Measurements from ENCODE around the gene DISC1.

DISC1 gene

GRCh38 chr1:231842441-231842840 is 215.9 kb downstream of the DISC1 start:
- no peak for DNase-seq (ENCODE audit: extremely low read depth in 1 of 2, low read depth in 1 of 2)

GRCh38 chr1:231844986-231845502 is 218.5 kb downstream of the DISC1 start:
- no peak for DNase-seq (ENCODE audit: extremely low read depth in 1 of 2, low read depth in 1 of 2)

DNA sequence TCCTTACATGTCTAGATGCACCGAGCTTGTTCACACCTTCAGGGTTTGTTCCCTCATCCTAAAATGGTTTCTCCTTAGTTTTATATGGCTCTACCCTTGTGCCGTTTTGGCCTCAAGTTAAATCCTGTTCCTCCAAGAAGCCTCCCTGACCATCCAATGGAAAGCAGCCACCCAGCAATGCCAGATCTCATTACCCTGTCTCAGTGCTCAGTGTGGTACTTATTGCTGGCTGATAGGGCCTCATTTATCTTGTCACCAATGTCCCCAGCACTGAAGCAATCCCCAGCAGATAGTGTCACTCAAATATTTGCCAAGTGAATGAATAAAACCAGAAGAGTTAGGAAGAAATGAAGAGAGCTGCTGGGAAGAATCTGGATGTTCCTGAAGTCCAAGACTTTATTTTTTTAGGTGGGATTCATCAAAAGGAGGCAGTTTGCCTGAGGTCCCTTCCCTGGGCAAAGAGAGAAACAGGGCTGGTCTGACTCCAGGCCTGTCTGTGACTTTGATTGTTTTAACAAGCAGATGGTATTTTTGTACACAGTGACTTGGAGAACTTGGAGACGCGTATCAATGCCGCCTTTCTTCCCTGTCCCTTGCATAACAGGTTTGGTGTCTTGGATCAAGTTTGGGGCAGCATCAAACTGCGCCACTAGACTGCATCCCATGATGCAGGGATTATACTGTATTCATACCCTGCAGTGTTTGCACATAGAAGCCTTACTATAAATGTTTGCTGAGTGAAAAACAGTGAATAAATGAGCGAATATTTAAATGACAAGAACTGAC is 221.2 kb downstream of the DISC1 start:
- no peak for DNase-seq (ENCODE audit: extremely low read depth in 1 of 2, low read depth in 1 of 2)

DNA sequence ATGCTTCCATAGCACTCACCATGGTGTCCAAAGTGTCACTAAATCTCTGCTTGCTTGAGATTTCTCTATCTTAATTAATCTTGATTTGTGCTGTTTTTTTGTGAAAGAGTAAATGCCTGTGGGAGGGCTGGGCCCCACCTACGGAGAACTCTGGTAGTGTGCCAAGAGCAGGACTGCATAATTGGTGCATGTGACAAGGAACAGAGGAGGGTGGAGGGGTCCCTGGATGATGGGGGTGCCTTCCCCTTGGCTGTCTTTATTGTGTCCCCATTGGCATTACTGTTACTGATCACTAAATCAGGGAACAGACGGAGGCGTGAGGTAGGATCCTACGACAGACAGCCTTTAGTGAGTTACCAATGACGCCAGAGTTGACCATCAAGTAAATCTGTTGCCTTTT is 223.4 kb downstream of the DISC1 start:
- no peak for DNase-seq (ENCODE audit: extremely low read depth in 1 of 2, low read depth in 1 of 2)

DNA sequence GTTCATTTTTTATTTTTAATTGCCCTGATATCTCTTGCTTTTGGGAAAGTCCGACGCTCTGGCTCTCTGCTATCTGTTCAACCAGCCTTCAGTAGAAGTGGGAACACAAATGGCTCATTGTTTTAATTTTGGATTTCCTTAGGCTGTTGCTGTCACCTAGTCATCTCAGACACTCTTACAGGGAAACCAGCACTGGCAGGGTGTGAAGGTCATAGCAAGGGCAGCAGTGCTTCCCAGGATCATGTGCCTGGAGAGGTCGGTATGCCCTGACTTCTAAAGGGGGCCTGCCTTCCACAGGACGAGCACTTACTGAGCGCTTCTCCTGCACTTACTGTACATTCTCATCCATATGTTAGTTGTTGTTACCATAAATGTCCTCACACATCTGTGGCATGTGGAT is 224.2 kb downstream of the DISC1 start:
- DNase-seq (ENCODE audit: extremely low read depth in 1 of 2, low read depth in 1 of 2), result no peak

DNA sequence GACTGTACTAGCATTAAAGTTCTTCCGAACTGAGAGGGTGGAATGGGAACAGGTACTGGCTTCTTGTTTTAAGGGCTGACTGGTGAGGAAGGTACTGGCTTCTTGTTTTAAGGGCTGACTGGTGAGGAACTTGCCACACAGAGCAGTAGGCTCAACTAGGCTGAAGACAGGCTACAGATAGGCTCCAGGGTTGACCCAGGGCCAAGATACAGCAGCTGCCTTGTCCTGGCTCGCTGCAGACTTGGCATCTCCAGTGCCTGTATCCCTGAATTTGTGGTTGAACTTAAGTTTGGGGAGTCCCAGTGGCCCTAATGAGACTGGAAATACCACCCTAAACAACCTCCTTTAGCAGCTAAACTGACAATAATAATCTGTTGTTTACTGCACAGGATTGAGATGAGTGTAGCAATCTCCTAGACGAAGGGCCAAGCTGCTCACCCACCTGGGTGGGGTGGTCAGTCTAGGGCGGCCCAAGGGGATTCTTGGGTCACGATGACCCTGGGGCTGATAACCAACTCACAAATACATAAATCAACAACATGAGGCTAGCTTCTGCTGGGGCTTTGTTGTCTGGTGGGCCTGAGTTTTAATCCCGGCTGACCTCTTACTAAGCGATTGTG is 227.1 kb downstream of the DISC1 start:
- DNase-seq (ENCODE audit: extremely low read depth in 1 of 2, low read depth in 1 of 2), result no peak

GRCh38 chr1:231855361-231855760 is 228.8 kb downstream of the DISC1 start:
- no peak for DNase-seq (ENCODE audit: extremely low read depth in 1 of 2, low read depth in 1 of 2)

DNA sequence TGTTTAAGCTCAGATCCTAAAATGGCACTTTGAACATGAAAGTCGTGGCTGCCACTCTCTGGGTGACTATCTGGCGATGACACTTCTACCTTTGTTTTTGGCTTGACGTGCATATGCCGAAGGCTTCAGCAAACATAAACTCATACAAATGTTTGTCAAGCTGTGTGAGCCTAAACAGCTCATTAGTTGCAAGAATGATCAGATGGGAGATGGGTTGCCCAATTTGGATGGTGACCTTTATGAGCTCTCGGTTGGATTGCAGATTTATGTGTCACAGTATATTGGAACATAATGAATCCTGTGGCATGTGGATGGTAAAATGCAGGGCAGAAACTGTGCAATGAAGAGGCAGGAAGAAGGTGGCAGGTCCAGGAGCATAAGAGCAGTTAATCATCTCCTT is 229.3 kb downstream of the DISC1 start:
- DNase-seq (ENCODE audit: extremely low read depth in 1 of 2, low read depth in 1 of 2), result no peak

- DNase-seq (ENCODE audit: extremely low read depth in 1 of 2, low read depth in 1 of 2), result no peak
These were observed 229.8 kb downstream of the DISC1 start for GRCh38 chr1:231856426-231856825.

DNA sequence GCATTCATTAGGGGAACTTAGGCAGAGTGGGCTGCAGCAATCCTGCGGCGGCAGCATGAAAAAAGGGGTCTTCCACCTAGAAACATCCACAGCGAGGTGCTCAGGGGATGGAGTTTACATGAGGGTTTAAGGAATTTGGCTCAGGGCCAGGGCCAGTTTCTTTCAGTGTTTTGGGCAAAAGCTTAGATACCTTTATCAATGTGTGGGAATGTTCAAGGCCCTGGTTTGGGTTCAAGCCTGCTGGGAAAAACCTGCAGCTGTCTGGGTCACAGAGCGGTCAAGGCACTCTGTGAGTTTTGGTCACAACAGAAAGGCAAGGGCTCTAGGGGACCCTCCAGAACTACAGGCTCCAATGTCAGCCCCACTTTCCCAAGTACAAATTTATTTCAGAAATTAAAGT is 230.3 kb downstream of the DISC1 start:
- DNase-seq (ENCODE audit: extremely low read depth in 1 of 2, low read depth in 1 of 2), result no peak

GRCh38 chr1:231857609-231858135 is 231.1 kb downstream of the DISC1 start:
- DNase-seq (ENCODE audit: extremely low read depth in 1 of 2, low read depth in 1 of 2), result no peak

GRCh38 chr1:231860221-231861088 is 233.9 kb downstream of the DISC1 start:
- no peak for DNase-seq (ENCODE audit: extremely low read depth in 1 of 2, low read depth in 1 of 2)

DNA sequence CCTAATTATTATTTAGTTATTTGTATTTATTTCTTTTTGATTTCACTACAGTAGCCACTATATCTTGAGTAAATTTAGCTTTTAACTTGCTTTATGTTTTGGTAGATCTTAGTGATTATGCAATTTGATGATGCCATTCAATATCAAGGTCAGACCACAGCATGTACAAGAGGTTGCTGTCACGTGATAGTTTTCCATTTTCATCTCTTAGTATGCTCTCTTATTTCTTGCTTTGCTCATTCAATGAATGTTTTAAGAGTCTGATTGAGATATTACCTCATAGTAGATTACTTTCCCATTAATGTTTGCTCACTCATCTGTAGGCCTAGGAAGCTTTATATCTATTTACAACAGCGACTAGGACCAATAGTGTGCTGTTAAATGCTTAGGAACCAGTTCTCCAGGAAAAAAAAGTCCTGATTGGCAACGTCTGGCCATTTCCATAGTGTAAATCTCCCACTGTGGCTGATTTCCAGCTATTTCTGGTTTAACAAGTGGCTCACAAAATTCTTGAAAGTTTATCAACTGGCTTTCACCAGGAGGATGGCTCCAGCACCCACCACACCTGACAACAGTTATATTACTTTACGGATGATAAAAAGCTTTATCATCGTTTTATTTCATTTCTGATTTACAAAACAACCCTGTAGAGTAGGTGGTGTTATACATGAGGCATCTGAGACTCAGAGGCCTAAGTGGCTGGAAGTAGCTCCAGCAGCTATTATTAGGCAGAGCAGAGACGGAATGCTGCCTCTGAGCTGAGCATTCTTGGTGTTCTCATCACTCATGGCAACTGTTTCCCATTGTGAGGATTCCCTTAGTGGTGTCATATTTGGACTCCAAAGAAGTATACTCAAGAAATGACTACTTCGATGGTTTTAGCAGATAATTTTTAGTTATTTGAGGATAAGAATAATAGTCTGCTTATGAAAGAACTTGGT is 235.2 kb downstream of the DISC1 start:
- no peak for DNase-seq (ENCODE audit: extremely low read depth in 1 of 2, low read depth in 1 of 2)

DNA sequence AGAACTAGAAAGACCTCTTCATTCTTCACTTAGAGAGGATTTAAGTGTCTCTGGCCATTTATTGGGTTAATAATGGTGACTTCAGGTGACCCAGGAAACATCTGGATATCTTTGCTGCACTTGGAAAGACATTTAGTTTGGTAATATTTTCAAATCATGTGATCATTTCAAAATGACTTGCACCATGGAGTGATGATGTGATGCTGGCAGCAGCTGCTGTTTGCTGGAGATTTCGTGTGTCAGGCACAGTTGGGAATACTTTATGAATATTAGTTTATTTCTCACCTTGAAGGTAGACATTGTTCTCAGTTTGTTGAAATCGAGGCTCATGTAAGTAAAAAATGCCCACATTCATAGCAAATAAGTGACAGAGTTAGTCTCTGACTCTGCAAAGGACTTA is 236.0 kb downstream of the DISC1 start:
- DNase-seq (ENCODE audit: extremely low read depth in 1 of 2, low read depth in 1 of 2), result no peak

DNA sequence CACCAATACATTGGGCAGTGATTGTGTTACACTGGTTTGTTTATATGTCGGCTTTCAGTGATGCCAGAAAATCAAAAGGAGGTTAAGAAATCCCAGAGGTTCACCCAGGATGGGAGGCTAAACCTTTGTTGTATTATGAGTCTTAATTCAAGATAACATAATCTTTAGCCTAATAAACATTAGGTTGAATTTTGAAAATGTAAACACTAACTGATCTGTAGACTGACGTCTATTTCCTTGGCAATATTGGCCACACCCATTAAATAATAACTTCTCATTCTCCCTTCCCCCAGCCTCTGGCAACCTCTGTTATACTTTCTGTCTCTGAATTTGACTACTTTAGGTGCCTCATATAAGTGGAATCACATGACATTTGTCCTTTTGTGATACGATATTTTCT is 238.7 kb downstream of the DISC1 start:
- no peak for DNase-seq (ENCODE audit: extremely low read depth in 1 of 2, low read depth in 1 of 2)

GRCh38 chr1:231866392-231867331 is 240.1 kb downstream of the DISC1 start:
- peak; percentile 14 to 33 for DNase-seq (ENCODE audit: extremely low read depth in 1 of 2, low read depth in 1 of 2)

DNA sequence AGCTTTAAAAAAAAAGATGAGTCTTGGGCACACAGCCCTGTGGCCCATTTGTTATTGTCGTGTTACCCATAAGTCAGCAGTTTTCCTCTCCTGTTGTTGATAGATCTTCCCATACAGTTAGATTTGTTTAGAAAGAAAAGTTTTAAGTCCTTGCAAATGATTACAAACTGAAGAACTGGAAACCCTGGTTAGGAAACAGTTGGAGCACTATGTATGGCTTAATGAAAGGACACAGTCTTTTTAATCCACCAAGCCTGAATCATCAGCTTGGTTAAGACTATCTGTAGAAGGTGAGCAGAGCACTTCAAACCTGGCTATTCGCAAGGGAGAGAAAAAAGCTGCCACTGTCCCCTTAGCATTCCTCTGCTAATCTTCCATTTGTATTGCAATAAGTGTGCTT is 241.0 kb downstream of the DISC1 start:
- DNase-seq (ENCODE audit: extremely low read depth in 1 of 2, low read depth in 1 of 2), result no peak

GRCh38 chr1:231869364-231869763 is 242.8 kb downstream of the DISC1 start:
- DNase-seq (ENCODE audit: extremely low read depth in 1 of 2, low read depth in 1 of 2), result no peak

- no peak for DNase-seq (ENCODE audit: extremely low read depth in 1 of 2, low read depth in 1 of 2)
These were observed 244.9 kb downstream of the DISC1 start for GRCh38 chr1:231871471-231871870.

Measured in activated CD8-positive, alpha-beta memory T cell treated with anti-CD3 and anti-CD28 coated beads for 1 hour (primary cell).